Kidney (tissue), 14 donors: ENCODE data around the gene ABHD2. TPM values are rescaled to one million over a fixed set of nuclear protein-coding genes. Genes with fewer than 3 reads are reported as not detected.

Experiments
- DNase-seq, 5 donors: peaks; one replicate each; pipeline ENCODE4 v3.0.0-alpha.2; 2013 to 2020
- FAIRE-seq: peaks from 2 replicates; lab custom pipeline; 2012; peaks lifted over from hg19 to GRCh38; lab: Jason Lieb, UNC
- H3K27ac ChIP-seq, 2 donors: one replicate each; pipeline ENCODE4 v1.7.0; 2013; ENCODE audit warnings: low read depth in 2 of 2, low read length in 2 of 2, inconsistent platforms in 1 of 2
- H3K27me3 ChIP-seq: one replicate; pipeline ENCODE4 v1.7.1; 2013; ENCODE audit warnings: low read length, inconsistent platforms; ENCODE audit not compliant: control insufficient read depth, insufficient read depth
- H3K36me3 ChIP-seq, 3 donors: one replicate each; pipeline versions ENCODE4 v1.7.0 to v1.7.1; 2013; ENCODE audit warnings: low read length in 3 of 3, control low read depth in 1 of 3, inconsistent platforms in 1 of 3; ENCODE audit not compliant: insufficient read depth in 3 of 3, control insufficient read depth in 2 of 3
- H3K4me1 ChIP-seq, 3 donors: one replicate each; pipeline versions ENCODE4 v1.7.0 to v1.7.1; 2013; ENCODE audit warnings: low read length in 3 of 3, inconsistent platforms in 1 of 3, low read depth in 1 of 3; ENCODE audit not compliant: control insufficient read depth in 2 of 3, insufficient read depth in 2 of 3
- H3K4me3 ChIP-seq, 3 donors: one replicate each; pipeline versions ENCODE4 v1.7.0 to v1.8.1; 2013; ENCODE audit warnings: low read length in 3 of 3, control low read depth in 1 of 3, inconsistent platforms in 1 of 3
- H3K9ac ChIP-seq, 3 donors: one replicate each; pipeline versions ENCODE4 v1.7.0 to v1.7.1; 2013; ENCODE audit warnings: low read length in 3 of 3, control low read depth in 1 of 3, inconsistent platforms in 1 of 3
- H3K9me3 ChIP-seq, 3 donors: one replicate each; pipeline versions ENCODE4 v1.7.0 to v1.7.1; 2013; ENCODE audit warnings: low read length in 3 of 3, control low read depth in 1 of 3, inconsistent platforms in 1 of 3; ENCODE audit not compliant: control insufficient read depth in 2 of 3, insufficient read depth in 1 of 3
- CTCF ChIP-seq: IDR thresholded peaks from 3 replicates; pipeline ENCODE4 v1.5.1; 2012; ENCODE audit warnings: mild to moderate bottlenecking, moderate library complexity, borderline replicate concordance; ENCODE audit not compliant: insufficient read depth; ENCODE audit errors: extremely low read depth
- intact Hi-C: fragments of 100-400 bp; cut with DNase I; formaldehyde crosslinking; loops from one replicate; pipeline ENCODE4 v1.11.1; 2022
- polyA plus RNA-seq: library from polyadenylated mRNA; stranded (reverse); fragments of 350-450 nt; fragmentation: Illumina TruSeq; extraction: RNeasy Lipid Tissue Mini Kit (QIAGEN cat#74804); gene quantifications from one replicate; pipeline ENCODE4 v1.2.3, GENCODE V29; 2014; ENCODE audit warnings: low read depth, low replicate concordance; ENCODE audit not compliant: insufficient read depth
- total RNA-seq: library from RNA; stranded (reverse); fragmentation: NEBNext Ultra II Directional; extraction: Animal tissue kit (Norgen Biotek cat#: 25700); gene quantifications from one replicate; pipeline ENCODE4 v1.2.1, GENCODE V29; 2021
- donor health status: control.
- donor health status: control.
- donor health status: control.
- donor health status: control.
- donor health status: control.
- donor health status: DM: yes; HTN: yes; CAD: no.
- donor health status: Normal renal cell carcinoma (clear cell type).

ABHD2 gene
- total and polyA plus RNA-seq, 2 donors from 2014 or later, result 13.3 to 123 TPM

- H3K4me1 ChIP-seq, result peaks cover 0 to 3% (median 2%) of the 10 kb centered on the region in 3 donors
- no peak overlapping the region for H3K9ac ChIP-seq
- DNase-seq (no peak), FAIRE-seq (no peak)
- H3K27ac ChIP-seq, result no peak overlapping the region
- H3K27me3 ChIP-seq, result no peaks in the 10 kb centered on the region
- H3K4me3 ChIP-seq, result no peak overlapping the region
- peaks cover 0 to 21% (median 15%) of the 10 kb centered on the region in 3 donors for H3K36me3 ChIP-seq
- no peak for TF ChIP-seq CTCF
- intact Hi-C loops, result loop anchor here (5.0 to 10.0 kb wide), 2 partner anchors 128 to 275 kb away; no protein-coding TSS in a partner anchor
- H3K9me3 ChIP-seq, result no peaks in the 10 kb centered on the region
Observed at GRCh38 chr15:89179966-89180875, 92.0 kb downstream of the ABHD2 start.

- Histone ChIP-seq H3K27ac (no peak overlapping the region), H3K27me3 (no peaks in the 10 kb centered on the region), H3K4me1 (peaks cover 0 to 10% (median 0%) of the 10 kb centered on the region in 3 donors), H3K9me3 (no peaks in the 10 kb centered on the region), H3K4me3 (no peak overlapping the region), H3K9ac (no peak overlapping the region), H3K36me3 (peaks cover 0 to 19% (median 13%) of the 10 kb centered on the region in 3 donors)
- DNase-seq (no peak), FAIRE-seq (no peak)
- no peak for TF ChIP-seq CTCF
- intact Hi-C loops, result no loop called here
Observed at GRCh38 chr15:89184357-89184756, 96.1 kb downstream of the ABHD2 start.

GRCh38 chr15:89184886-89185526 is 96.8 kb downstream of the ABHD2 start:
- DNase-seq, result no peak
- no peak for TF ChIP-seq CTCF
- peaks cover 0 to 19% (median 13%) of the 10 kb centered on the region in 3 donors for H3K36me3 ChIP-seq
- H3K9ac ChIP-seq, result no peak overlapping the region
- peaks cover 0 to 10% (median 0%) of the 10 kb centered on the region in 3 donors for H3K4me1 ChIP-seq
- H3K27me3 ChIP-seq, result no peaks in the 10 kb centered on the region
- no peaks in the 10 kb centered on the region for H3K9me3 ChIP-seq
- no peak overlapping the region for H3K27ac ChIP-seq
- H3K4me3 ChIP-seq, result no peak overlapping the region
- no peak for FAIRE-seq
- intact Hi-C loops, result no loop called here
